ENCODE results near the gene SLC29A1.

The SLC29A1 gene

DNA sequence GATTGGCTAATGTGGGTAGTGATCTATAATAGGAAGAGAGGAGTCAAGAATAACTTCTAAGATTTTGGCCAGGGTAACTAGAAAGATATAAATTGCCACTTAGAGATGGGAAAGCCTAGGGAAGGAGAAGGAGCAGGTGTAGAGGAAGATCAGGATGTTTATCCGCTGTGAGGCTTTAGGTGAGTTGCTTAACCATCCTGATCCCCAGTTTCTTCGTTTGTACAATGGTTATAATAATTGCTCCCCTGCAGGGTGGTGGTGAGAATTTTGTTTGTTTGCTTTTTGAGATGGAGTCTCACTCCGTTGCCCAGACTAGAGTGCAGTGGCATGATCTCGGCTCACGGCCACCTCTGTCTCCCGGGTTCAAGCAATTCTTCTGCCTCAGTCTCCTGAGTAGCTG lies 9.1 kb upstream of the SLC29A1 start:
- Histone ChIP-seq H3K4me1 (ENCODE audit: control insufficient read depth, insufficient read depth, low read length, poor library complexity, severe bottlenecking) (peaks cover 23% of the 10 kb centered on the region), H3K4me3 (ENCODE audit: extremely low read depth, insufficient read depth, low read length, poor library complexity, severe bottlenecking) (no peak overlapping the region), H3K9me3 (ENCODE audit: control insufficient read depth, low read length) (no peaks in the 10 kb centered on the region), H3K36me3 (ENCODE audit: control insufficient read depth, insufficient read depth, low read length) (no peaks in the 10 kb centered on the region), H3K27ac (ENCODE audit: low read depth, low read length, severe bottlenecking) (no peak overlapping the region)
- WGBS, 2 experiments (ENCODE audit: insufficient coverage in 2 of 2), result 90 to 93% methylated on average over 5 to 6 of the region's 6 CpGs

DNA sequence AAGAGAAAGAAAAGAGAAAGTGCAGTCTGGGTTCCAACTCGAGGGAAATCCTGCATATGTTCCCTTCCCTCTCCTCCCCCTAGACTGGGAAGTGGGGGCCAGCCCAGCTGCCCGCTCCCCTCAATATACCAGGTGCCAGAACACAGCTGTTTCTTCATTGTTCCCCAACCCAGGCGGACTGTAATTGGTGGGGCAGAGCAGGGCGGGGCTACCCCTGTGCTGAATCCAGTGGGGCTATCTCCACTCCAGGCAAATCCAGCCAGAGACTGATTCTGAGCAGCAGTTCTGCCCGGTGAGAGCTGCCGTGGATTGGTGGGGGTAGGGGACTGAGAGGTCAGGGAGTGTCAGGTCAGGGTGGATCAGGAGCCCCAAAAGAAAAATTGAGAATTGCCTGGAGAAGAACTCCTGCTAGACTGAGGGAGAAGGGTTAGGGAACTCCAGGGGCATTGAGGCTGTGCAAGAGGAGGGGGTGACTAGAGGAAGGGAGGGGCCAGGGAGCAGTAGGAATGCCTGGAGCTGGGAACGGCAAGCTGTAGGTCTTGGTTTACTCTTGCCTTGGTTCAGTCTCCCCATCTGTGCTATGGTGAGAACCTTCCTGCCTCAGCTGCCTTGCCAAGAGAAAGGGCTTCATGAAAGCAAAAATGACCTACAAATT lies 6.6 kb upstream of the SLC29A1 start, which contains the start of gene MYMX:
MYMX (plus strand) TSS at position 250 of the 655 bp plus-strand sequence. CDS start 546 bp downstream, outside the sequence.
- Histone ChIP-seq H3K4me3 (ENCODE audit: extremely low read depth, insufficient read depth, low read length, poor library complexity, severe bottlenecking) (no peak within 1 kb of the TSS), H3K36me3 (ENCODE audit: control insufficient read depth, insufficient read depth, low read length) (no peaks in the 10 kb centered on the region), H3K27ac (ENCODE audit: low read depth, low read length, severe bottlenecking) (no peak within 1 kb of the TSS), H3K9me3 (ENCODE audit: control insufficient read depth, low read length) (no peaks in the 10 kb centered on the region), H3K4me1 (ENCODE audit: control insufficient read depth, insufficient read depth, low read length, poor library complexity, severe bottlenecking) (peaks cover 23% of the 10 kb centered on the region)
- 25 to 33% methylated on average over 4 of the region's 7 CpGs for WGBS, 2 experiments (ENCODE audit: insufficient coverage in 2 of 2)

DNA sequence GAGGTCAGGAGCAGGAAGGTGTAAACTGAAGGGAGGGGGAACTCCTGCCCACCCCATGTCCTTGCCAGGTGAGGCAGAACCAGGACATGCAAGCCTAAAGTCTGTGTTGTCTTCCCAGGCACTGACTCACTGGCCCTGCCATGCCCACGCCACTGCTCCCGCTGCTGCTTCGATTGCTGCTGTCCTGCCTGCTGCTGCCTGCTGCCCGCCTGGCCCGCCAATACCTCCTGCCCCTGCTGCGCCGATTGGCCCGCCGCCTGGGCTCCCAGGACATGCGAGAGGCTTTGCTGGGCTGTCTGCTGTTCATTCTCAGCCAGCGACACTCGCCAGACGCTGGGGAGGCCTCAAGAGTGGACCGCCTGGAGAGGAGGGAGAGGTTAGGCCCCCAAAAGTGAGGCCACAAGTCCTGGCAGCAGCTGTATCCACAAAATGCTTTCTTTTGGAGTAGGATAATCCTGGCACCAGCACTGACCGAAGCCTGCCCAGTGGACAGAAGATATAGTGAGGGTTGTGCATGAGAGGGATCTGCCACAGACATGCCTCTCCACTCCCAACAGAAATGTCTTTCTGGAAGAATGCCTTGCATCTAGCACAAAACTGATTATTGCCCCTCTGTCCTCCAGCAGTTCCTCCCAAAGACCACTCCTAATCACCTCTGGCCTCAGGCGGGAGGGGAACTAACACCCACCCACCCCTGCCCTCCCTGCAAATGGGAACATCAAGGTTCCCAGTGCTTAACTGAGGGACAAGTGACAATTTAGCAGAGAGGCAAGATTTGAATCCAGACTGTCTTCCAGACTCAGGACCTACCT lies 5.9 kb upstream of the SLC29A1 start:
- no peak overlapping the region for H3K27ac ChIP-seq (ENCODE audit: low read depth, low read length, severe bottlenecking)
- no peak overlapping the region for H3K4me3 ChIP-seq (ENCODE audit: extremely low read depth, insufficient read depth, low read length, poor library complexity, severe bottlenecking)
- H3K4me1 ChIP-seq (ENCODE audit: control insufficient read depth, insufficient read depth, low read length, poor library complexity, severe bottlenecking), result peaks cover 28% of the 10 kb centered on the region
- H3K36me3 ChIP-seq (ENCODE audit: control insufficient read depth, insufficient read depth, low read length), result no peaks in the 10 kb centered on the region
- WGBS, 2 experiments (ENCODE audit: insufficient coverage in 2 of 2), result 53 to 60% methylated on average over 14 of the region's 16 CpGs
- H3K9me3 ChIP-seq (ENCODE audit: control insufficient read depth, low read length), result no peaks in the 10 kb centered on the region

DNA sequence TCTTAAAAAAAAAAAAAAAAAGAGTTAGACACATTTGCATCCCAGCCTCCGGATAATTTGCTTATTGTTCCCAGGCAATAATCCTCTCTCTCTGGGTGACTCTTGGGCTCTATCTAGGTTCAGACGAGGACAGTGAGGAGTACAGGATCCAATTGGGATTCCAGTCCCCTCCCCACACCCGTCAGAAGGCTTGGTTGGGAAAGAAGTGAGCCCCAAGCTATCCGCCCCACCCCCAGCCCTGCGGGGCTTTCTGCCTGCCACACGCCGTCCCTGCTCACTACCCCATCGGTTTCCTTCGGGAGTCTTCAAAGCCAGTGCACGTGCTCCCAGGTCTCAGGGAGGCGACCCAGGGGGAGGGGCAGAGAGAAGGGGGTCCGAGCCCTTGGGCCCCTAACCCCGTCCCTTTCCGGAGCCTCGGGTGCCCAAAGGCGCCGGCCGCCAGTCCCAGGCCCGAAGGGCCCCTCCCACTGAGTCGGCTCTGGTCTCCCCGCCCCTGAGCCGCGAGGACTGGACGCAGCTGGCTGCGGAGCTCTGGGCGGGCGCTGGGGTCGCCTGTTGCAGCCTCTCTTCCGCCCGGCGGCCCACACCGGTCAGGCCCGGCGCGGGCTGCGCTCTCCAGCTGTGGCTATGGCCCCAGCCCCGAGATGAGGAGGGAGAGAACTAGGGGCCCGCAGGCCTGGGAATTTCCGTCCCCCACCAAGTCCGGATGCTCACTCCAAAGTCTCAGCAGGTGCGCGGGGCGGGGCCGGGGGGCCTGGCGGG lies 4.2 kb upstream of the SLC29A1 start:
- peaks cover 34% of the 10 kb centered on the region for H3K4me1 ChIP-seq (ENCODE audit: control insufficient read depth, insufficient read depth, low read length, poor library complexity, severe bottlenecking)
- H3K4me3 ChIP-seq (ENCODE audit: extremely low read depth, insufficient read depth, low read length, poor library complexity, severe bottlenecking), result peak overlapping the region; percentile 44

DNA sequence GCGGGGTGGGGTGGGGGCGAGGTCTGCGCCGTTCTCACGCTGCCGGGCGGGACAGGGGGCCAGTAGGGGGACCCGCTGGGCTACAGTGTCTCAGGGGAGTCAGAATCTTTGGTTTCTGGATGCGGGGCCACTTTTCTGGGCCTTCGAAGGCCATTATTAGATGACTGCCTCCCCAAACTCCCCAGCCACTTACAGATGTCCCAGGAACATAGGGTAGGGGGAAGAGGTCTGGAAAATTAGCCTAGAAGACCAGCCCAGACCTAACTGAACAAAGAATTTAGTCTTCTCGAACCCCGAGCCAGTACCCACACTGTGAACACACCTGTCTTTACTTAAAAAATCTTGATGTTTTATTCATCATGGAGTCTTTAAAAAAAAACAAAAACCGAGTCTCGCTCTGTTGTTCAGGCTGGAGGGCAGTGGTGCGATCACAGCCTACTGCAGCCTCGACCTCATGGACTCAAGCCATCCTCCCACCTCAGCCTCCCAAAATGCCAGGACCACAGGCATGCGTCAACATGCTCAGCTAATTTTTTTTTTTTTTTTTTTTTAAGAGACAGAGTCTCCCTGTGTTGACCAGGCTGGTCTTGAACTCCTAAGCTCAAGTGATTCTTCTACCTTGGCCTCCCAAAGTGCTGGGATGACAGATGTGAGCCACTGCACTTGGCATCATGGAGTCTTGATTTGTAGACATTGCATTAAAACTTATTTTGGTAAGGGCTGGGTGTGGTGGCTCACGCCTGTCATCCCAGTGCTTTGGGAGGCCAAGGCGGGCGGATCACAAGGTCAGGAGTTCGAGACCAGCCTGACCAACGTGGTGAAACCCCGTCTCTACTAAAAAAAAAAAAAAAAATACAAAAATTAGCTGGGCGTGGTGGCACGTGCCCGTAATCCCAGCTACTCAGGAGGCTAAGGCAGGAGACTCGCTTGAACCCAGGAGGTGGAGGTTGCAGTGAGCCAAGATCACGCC lies 3.3 kb upstream of the SLC29A1 start:
- Histone ChIP-seq H3K27ac (ENCODE audit: low read depth, low read length, severe bottlenecking) (no peak overlapping the region), H3K9me3 (ENCODE audit: control insufficient read depth, low read length) (no peaks in the 10 kb centered on the region), H3K4me3 (ENCODE audit: extremely low read depth, insufficient read depth, low read length, poor library complexity, severe bottlenecking) (peak overlapping the region; percentile 44), H3K36me3 (ENCODE audit: control insufficient read depth, insufficient read depth, low read length) (no peaks in the 10 kb centered on the region), H3K4me1 (ENCODE audit: control insufficient read depth, insufficient read depth, low read length, poor library complexity, severe bottlenecking) (peaks cover 40% of the 10 kb centered on the region)
- 43 to 93% methylated on average over 7 to 15 of the region's 28 CpGs for WGBS, 2 experiments (ENCODE audit: insufficient coverage in 2 of 2)

More for the DNA sequence above, 4.2 kb upstream of the SLC29A1 start:
- Histone ChIP-seq H3K36me3 (ENCODE audit: control insufficient read depth, insufficient read depth, low read length) (no peaks in the 10 kb centered on the region), H3K27ac (ENCODE audit: low read depth, low read length, severe bottlenecking) (no peak overlapping the region), H3K9me3 (ENCODE audit: control insufficient read depth, low read length) (no peaks in the 10 kb centered on the region)
- 1% methylated on average over 26 to 28 of the region's 45 CpGs for WGBS, 2 experiments (ENCODE audit: insufficient coverage in 2 of 2)

DNA sequence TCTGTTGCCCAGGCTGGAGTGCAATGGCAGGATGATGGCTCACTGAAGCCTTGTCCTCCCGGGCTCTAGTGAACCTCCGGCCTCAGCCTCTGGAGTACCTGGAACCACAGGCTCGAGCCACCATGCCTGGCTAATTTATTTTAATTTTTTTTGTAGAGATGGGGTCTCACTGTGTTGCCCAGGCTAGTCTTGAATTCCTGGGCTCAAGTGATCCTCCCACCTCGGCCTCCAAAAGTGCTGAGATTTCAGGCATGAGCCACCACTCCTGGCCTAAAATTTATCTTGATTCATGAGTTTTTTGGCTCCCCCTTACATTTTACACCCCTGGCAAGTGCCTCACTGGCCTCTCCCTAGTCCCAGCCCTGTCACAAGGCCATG lies 2.5 kb upstream of the SLC29A1 start:
- Histone ChIP-seq H3K4me3 (ENCODE audit: extremely low read depth, insufficient read depth, low read length, poor library complexity, severe bottlenecking) (no peak overlapping the region), H3K27ac (ENCODE audit: low read depth, low read length, severe bottlenecking) (no peak overlapping the region), H3K9me3 (ENCODE audit: control insufficient read depth, low read length) (no peaks in the 10 kb centered on the region), H3K4me1 (ENCODE audit: control insufficient read depth, insufficient read depth, low read length, poor library complexity, severe bottlenecking) (peaks cover 40% of the 10 kb centered on the region), H3K36me3 (ENCODE audit: control insufficient read depth, insufficient read depth, low read length) (no peaks in the 10 kb centered on the region)
- 94 to 100% methylated on average over 3 to 4 of the region's 4 CpGs for WGBS, 2 experiments (ENCODE audit: insufficient coverage in 2 of 2)

DNA sequence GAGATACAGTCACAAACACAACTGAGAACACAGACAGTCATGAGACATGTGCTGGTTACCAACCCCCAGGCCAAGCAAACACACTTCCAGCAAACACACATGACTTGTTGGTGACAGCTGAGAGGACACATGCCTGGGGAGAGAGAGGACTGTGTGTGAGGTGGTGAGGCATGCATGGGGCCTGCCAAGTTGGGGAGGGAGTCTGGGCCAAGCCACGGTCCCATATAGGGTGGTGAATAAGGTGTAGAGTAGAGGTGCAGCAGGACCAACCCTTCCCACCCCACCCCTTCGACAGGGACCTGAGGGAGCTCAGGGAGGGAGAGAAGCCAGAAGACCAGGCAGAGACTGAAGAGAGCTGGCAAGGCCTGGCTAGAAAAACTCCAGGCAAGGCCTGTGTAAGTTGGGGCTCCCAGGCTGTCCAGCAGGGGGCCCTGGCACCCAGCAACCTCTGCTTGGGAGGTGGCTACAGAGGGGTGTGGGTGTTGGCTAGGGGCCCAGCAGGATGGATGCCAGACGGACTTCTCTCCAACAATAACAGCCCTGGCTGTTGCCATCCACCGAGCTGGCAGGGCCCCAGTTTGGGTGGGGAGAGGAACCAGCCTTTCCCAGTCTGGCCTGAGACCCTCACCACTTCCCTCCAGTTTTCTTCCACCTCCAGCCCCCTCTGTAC lies 2.0 kb upstream of the SLC29A1 start:
- no CpG with 5 or more reads among the region's 4 CpGs for whole genome bisulfite sequencing, 2 experiments (ENCODE audit: insufficient coverage in 2 of 2)
- no peak overlapping the region for H3K4me3 ChIP-seq (ENCODE audit: extremely low read depth, insufficient read depth, low read length, poor library complexity, severe bottlenecking)
- peaks cover 45% of the 10 kb centered on the region for H3K4me1 ChIP-seq (ENCODE audit: control insufficient read depth, insufficient read depth, low read length, poor library complexity, severe bottlenecking)
- H3K9me3 ChIP-seq (ENCODE audit: control insufficient read depth, low read length), result no peaks in the 10 kb centered on the region
- H3K27ac ChIP-seq (ENCODE audit: low read depth, low read length, severe bottlenecking), result no peak overlapping the region
- H3K36me3 ChIP-seq (ENCODE audit: control insufficient read depth, insufficient read depth, low read length), result no peaks in the 10 kb centered on the region

DNA sequence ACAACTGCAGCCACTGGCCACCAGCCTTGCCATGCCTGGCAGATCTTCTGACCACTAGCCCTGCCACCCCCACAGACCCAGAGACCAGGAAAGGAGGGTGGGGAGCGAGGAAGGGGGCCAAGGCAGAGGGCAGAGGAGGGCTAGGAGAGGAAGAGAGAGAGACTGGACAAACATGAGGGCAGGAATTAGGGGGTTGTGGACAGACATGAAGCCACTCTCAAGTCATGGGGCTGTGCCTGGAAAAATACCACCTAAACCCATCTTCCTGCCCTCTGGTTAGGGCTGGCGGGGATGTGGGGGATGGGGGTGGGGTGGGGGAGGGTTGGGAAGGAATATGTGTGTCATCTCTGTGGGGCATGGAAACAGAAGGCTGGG lies 1.4 kb upstream of the SLC29A1 start:
- H3K9me3 ChIP-seq (ENCODE audit: control insufficient read depth, low read length), result no peaks in the 10 kb centered on the region
- H3K36me3 ChIP-seq (ENCODE audit: control insufficient read depth, insufficient read depth, low read length), result no peaks in the 10 kb centered on the region
- H3K4me1 ChIP-seq (ENCODE audit: control insufficient read depth, insufficient read depth, low read length, poor library complexity, severe bottlenecking), result peaks cover 45% of the 10 kb centered on the region
- 60% methylated on average over 1 of the region's 2 CpGs; no CpG with 5 or more reads in 1 of the 2 experiments for WGBS, 2 experiments (ENCODE audit: insufficient coverage in 2 of 2)
- H3K4me3 ChIP-seq (ENCODE audit: extremely low read depth, insufficient read depth, low read length, poor library complexity, severe bottlenecking), result no peak overlapping the region
- no peak overlapping the region for H3K27ac ChIP-seq (ENCODE audit: low read depth, low read length, severe bottlenecking)

DNA sequence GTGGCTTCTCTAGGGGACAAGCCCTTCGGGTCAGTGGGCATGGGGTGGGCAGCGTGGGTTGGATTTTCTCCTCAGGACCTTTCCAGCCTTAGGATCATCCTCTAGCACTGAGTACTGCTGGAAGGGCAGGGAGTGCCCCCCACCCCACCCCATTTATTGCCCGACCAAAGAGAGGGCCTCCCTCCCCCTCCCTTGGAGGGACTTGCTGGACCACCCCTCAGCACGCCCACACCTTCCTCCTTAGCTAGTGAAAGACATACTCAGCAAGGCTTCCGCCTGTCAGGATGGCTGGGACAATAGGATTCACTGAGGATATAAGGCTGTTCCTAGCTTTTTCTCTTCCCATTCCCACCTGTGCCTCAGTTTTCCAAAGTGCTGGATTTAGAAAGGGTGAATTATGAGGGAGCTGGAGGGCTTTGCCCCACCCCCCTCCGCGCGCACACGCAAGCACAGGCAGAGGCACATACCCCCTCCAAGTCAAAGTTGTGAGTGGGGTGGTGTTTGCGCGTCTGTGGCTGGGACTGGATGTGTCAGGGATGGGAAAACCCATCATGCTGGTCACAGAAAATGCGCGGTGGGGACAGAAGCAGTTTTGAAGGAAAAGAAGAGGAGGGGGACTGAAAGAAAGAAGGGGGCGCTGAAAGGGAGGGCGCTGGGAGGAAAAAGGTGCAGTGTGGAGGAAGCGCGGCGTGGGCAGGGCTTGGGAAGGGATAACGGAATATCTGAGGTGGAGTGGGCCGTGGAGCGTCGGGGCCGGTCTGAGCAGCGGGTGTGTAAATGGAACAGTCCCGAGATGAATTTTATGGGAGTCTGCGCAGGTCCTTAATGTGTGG lies 693 bp upstream of the SLC29A1 start:
- Histone ChIP-seq H3K36me3 (ENCODE audit: control insufficient read depth, insufficient read depth, low read length) (no peaks in the 10 kb centered on the region), H3K4me1 (ENCODE audit: control insufficient read depth, insufficient read depth, low read length, poor library complexity, severe bottlenecking) (peaks cover 38% of the 10 kb centered on the region), H3K4me3 (ENCODE audit: extremely low read depth, insufficient read depth, low read length, poor library complexity, severe bottlenecking) (peak overlapping the region; percentile 44), H3K9me3 (ENCODE audit: control insufficient read depth, low read length) (no peaks in the 10 kb centered on the region), H3K27ac (ENCODE audit: low read depth, low read length, severe bottlenecking) (no peak overlapping the region)
- WGBS, 2 experiments (ENCODE audit: insufficient coverage in 2 of 2), result 4 to 7% methylated on average over 9 to 20 of the region's 26 CpGs

All from mesodermal cell (in vitro differentiated cells).